HepG2 (cell line): ENCODE results near the gene ZBTB45.

Source experiments
- IRF2 ChIP-seq: IDR thresholded peaks from 2 replicates; pipeline ENCODE4 v1.6.1; 2018; ENCODE audit warnings: missing genetic modification reagents, missing compliant biosample characterization
- ZNF12 ChIP-seq: sonication (generic); formaldehyde crosslinking; IDR thresholded peaks from 2 replicates; pipeline ENCODE4 v1.5.0; 2020; ENCODE audit warnings: missing genetic modification reagents
- ZNF556 ChIP-seq: sonication (generic); formaldehyde crosslinking; IDR thresholded peaks from 2 replicates; pipeline ENCODE4 v1.4.0; 2020; ENCODE audit warnings: mild to moderate bottlenecking, missing genetic modification reagents, borderline replicate concordance
- TF ChIP-seq, protein P1 (sequence below), 2 experiments: sonication (generic) in 1 of 2; formaldehyde crosslinking in 1 of 2; IDR thresholded peaks; 2 replicates each; pipeline versions ENCODE4 v1.5.1 to v1.6.1; 2011 to 2020; ENCODE audit warnings: borderline replicate concordance in 1 of 2, low read depth in 1 of 2, low read length in 1 of 2, mild to moderate bottlenecking in 1 of 2, missing genetic modification reagents in 1 of 2, moderate library complexity in 1 of 2

GRCh38 chr19:58557221-58558065 lies 37.8 kb upstream of the ZBTB45 start:
- TF ChIP-seq IRF2 (CRISPR knock-in tag) (no peak), ZNF556 (no peak), ZNF12 (CRISPR knock-in tag) (no peak)
- TF ChIP-seq, protein P1, sequence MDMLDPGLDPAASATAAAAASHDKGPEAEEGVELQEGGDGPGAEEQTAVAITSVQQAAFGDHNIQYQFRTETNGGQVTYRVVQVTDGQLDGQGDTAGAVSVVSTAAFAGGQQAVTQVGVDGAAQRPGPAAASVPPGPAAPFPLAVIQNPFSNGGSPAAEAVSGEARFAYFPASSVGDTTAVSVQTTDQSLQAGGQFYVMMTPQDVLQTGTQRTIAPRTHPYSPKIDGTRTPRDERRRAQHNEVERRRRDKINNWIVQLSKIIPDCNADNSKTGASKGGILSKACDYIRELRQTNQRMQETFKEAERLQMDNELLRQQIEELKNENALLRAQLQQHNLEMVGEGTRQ (IDR thresholded peaks at IDR 0.05; ENCODE audit: low read depth, low read length) = no peak
- TF ChIP-seq, protein P1 (CRISPR knock-in tag; IDR thresholded peaks at IDR 0.05; ENCODE audit: borderline replicate concordance) = no peak
